Hematopoietic multipotent progenitor cell treated with erythropoietin and hydrocortisone succinate and interleukin-3 and kit ligand, for 6 days (in vitro differentiated cells): ENCODE data around the gene GPR158.
"Not testable (repeated sequence)": the region's sequence is repeated elsewhere in the genome, so short reads cannot be mapped to it uniquely, and the experiment has no call there.

Experiments used
- DNase-seq: peaks from one replicate; pipeline ENCODE4 v3.0.0-alpha.2; 2015

GPR158 gene

GRCh38 chr10:25317596-25318211 lies 142.9 kb downstream of the GPR158 start:
- not testable (repeated sequence) for DNase-seq

DNA sequence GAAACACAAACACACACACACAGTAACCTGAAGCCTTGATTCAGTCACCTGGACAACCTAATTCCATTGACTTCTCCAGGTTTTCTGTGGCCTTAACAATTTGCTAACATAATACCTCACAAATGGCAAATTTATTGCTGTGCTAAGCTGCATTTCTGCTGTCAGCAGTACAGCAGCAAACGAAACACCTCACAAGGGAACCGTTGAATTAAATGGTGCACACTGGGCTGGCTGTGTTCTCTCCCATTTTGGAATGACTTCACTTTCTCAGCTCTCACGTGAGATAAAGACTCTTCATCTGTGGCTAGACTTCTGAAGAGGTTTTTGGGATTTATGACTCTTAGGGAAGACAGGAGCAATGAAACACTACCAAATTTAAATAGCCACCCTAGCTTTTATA lies 152.5 kb downstream of the GPR158 start:
- DNase-seq = no peak

GRCh38 chr10:25328361-25328760 lies 153.6 kb downstream of the GPR158 start:
- DNase-seq = no peak

GRCh38 chr10:25329587-25329986 lies 154.8 kb downstream of the GPR158 start:
- DNase-seq = not testable (repeated sequence)

GRCh38 chr10:25334445-25334844 lies 159.6 kb downstream of the GPR158 start:
- no peak for DNase-seq

GRCh38 chr10:25336330-25336729 lies 161.5 kb downstream of the GPR158 start:
- no peak for DNase-seq

DNA sequence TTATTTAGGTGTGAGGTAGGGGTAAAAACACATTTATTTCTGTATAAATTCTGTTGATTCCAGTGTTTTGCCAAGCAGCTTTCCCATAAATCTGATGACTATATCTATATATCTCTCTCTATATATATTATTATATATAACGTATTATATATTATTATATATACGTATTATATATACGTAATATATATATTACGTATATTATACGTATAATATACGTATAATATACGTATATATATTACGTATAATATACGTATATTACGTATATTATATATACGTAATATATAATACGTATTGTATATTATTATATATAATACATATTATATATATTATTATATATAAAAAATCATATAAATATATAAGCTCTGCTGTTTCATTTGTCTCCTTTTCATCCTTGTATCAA lies 163.5 kb downstream of the GPR158 start:
- no peak for DNase-seq

DNA sequence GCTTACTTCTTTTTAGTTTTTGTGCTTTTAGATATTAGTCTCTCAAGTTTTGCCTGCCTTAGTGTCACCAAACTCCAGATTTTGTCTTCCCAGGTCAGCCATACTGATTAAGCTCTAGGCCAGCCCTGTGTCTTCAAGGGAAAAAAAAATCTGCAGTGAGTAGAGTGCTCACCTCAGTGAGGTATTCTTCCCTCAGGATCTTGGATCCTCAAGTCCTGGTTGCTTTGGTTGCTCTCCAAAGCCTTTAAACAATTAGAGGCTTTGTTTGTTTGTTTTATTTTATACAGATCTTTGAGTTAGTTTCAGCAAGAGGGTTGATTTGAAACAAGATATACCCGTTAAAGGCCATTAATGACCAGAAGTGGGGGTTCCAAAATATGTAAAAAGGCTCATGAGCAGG lies 165.2 kb downstream of the GPR158 start:
- DNase-seq = no peak

DNA sequence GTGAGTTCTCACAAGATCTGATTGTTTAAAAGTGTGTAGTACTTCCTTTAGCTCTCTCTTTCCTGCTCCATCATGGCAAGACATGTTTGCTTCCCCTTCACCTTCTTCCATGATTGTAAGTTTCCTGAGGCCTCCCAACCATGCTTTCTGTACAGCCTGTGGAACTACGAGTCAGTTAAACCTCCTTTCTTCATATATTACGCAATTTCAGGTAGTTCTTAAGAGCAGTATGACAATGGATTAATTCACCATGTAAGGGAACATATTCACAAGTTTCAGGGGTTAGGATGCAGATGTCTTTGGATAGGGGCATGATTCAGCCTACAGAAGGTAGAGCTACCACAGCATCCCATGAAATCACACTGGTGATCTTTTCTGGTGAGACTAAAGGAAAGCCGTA lies 174.7 kb downstream of the GPR158 start:
- DNase-seq = no peak

GRCh38 chr10:25356609-25357008 lies 181.8 kb downstream of the GPR158 start:
- DNase-seq = no peak

DNA sequence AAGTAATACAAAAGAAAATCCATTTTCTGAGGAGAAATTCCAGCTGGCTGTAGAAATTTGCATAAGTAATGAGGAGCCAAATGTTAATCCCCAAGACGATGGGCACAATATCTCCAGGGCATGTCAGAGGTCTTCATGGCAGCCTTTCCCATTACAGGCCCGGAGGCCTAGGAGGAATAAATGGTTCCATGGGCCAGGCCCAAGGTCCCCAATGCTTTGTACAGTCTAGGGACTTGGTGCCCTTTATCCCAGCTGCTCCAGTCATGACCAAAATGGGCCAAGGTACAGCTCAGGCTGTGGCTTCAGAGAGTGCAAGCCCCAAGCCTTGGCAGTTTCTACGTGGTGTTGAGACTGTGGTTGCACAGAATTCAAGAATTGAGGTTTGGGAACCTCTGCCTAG lies 182.5 kb downstream of the GPR158 start:
- DNase-seq = no peak

- no peak for DNase-seq
These were observed 207.4 kb downstream of the GPR158 start for GRCh38 chr10:25382029-25382810.

GRCh38 chr10:25382901-25383300 lies 208.1 kb downstream of the GPR158 start:
- DNase-seq = not testable (repeated sequence)

DNA sequence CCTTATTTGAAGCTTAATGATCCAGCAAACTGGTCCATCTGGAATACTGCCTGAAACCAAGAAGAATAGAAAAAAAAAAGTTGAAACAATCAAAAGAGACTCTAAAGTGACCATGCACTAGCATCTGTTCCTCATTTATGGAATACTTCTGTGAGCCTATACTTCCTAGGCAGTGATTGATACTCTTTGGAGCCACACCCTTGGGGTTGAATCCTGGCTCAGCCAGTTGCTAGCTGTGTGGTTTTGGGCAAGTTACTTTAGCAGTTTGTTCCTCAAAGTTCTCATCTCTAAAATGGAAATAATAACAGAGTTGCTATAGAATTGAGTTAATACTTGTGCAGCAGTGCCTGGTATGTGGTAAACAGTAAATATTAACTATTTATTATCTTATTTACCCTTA lies 208.9 kb downstream of the GPR158 start:
- no peak for DNase-seq

- DNase-seq = no peak
These were observed 209.8 kb downstream of the GPR158 start for GRCh38 chr10:25384618-25385017.

DNA sequence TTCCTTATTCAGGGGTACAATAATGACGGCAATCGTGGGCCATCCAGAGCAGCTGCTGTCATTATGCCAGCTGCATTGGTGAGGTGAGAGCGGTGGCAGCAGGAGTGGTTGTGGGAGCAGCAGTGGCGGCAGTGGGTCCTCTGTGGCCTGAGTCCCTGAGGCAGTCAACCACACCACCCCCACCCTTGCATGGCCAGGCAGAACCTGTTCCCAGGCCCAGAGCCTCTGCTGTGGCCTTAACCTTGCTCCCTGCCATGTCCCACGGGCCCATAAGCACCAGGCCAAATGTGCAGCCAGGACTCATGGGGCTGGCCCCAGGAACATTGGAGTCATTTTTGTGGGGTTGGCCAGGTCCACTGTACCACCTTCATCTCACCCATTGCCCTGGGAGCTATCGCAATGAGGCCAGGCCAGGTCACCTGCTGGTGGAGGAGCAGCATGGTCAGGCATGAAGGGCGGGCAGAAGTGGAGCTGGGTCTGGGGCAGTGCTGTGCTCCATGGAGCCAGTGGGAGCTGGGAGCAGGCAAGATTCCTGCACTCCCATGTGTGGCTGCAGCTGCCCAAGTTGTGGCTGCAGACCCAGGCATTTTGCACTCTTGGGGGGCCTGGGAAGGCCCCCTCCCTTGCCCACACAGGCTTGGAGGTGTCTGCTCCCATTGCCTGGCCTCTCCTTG lies 213.5 kb downstream of the GPR158 start:
- DNase-seq = no peak

DNA sequence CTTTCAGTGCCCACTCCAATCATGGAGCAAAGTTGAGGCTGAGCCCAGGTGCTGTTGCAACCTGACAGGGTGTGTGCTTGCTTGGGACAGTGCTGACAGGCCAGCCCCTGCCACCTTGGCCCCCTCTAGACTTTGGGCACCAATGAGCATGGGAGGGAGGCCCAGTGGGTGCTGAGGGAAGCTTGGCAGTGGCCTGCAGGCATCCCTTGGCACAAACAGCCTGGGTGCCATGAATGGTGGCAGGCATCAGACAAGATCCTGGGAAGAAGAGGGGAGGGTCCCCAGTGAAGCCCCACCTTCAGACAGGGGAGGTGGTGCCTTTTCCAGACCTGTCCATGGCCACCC lies 214.0 kb downstream of the GPR158 start:
- DNase-seq = no peak

GRCh38 chr10:25390733-25391132 lies 215.9 kb downstream of the GPR158 start:
- no peak for DNase-seq

GRCh38 chr10:25392132-25392531 lies 217.3 kb downstream of the GPR158 start:
- DNase-seq = no peak

- no peak for DNase-seq
These were observed 218.8 kb downstream of the GPR158 start for GRCh38 chr10:25393621-25394020.

GRCh38 chr10:25398680-25399079 lies 223.9 kb downstream of the GPR158 start:
- no peak for DNase-seq

DNA sequence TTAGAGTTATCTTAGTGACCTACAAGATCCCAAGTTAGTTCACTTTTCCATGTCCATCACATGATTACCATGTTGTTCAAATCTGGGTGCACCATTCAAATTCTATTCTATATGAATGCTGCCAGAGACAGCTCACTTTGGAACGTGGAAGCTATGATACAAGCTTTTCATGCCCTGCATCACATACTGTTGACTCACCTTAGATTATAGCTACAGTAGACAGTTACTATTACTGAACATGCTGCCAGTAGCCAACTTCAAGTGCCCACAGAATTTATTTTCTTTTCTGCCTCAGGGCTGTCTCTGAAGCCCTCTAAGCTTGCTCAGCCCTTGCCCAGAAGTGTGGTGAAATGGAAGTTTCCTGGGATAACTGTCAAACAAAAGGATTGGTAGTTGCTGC lies 231.1 kb downstream of the GPR158 start:
- DNase-seq = no peak

DNA sequence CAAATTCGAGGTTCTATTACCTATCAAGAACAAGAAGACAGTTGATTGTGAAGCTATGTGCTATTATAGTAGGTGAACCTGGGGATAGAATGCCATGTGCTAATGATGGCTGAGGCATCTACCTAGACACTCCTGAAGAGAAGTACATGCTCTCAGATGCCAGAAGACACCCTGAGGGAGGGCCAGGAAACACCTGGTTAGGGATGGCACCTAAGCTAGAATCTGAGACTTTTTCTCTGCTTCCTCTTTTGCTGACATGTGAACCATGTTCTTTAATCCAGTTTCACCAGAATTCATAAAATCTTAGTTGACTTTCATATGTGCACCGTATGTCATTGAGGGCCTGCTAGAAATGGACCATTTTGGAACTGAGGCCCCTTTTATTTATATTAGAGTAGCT lies 242.8 kb downstream of the GPR158 start:
- DNase-seq = no peak

DNA sequence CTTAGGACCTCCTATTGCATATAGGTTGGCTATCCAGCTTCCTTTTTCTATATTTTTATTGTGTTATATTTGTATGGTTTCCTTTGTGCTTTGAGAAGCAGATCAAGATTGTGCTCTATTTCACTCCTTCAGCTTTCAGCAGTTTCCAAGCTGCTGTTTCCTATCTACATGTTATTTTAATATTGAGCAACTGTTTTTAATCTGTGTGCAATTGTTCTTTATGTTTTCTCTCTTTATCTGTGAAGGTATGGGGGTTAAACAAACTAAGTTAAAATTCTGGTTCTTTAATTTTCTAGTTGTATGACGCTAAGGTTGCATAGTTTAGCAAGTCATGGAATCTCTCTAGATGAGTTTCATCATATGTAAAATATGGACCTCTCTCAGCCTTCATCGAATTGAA lies 251.0 kb downstream of the GPR158 start:
- DNase-seq = no peak
